SJCRH30 (cell line): ENCODE results near the gene C10orf53. TPM values are rescaled to one million over a fixed set of nuclear protein-coding genes. Genes with fewer than 3 reads are reported as not detected.
"Not testable (repeated sequence)": the region's sequence is repeated elsewhere in the genome, so short reads cannot be mapped to it uniquely, and the experiment has no call there.

Experiments used
- DNase-seq, 2 experiments: peaks; one replicate each; pipeline ENCODE4 v3.0.0-alpha.2; 2015 to 2020
- H3K27ac ChIP-seq: fragments of 250-450 bp; sonication (Bioruptor Pico); 2 replicates; pipeline ENCODE4 v1.5.1; 2020; ENCODE audit warnings: mild to moderate bottlenecking, moderate library complexity
- H3K27me3 ChIP-seq: fragments of 250-450 bp; sonication (Bioruptor Pico); 2 replicates; pipeline ENCODE4 v1.5.1; 2020; ENCODE audit warnings: mild to moderate bottlenecking, moderate library complexity
- H3K36me3 ChIP-seq: fragments of 250-450 bp; sonication (Bioruptor Pico); 2 replicates; pipeline ENCODE4 v1.5.1; 2020; ENCODE audit warnings: mild to moderate bottlenecking, moderate library complexity
- H3K4me1 ChIP-seq: fragments of 250-450 bp; sonication (Bioruptor Pico); 2 replicates; pipeline ENCODE4 v1.5.1; 2020; ENCODE audit warnings: mild to moderate bottlenecking, moderate library complexity
- H3K4me3 ChIP-seq: fragments of 250-450 bp; sonication (Bioruptor Pico); 2 replicates; pipeline ENCODE4 v1.5.1; 2020; ENCODE audit warnings: mild to moderate bottlenecking, moderate library complexity
- H3K9me3 ChIP-seq: fragments of 250-450 bp; sonication (Bioruptor Pico); replicated peaks from 2 replicates; pipeline ENCODE4 v1.5.1; 2020; ENCODE audit warnings: mild to moderate bottlenecking, moderate library complexity
- total RNA-seq: library from RNA; depleted of rRNA; stranded (reverse); fragments of >200 nt; shearing (Covaris generic); gene quantifications from 2 replicates; pipeline ENCODE4 v1.2.3, GENCODE V29; 2014

The C10orf53 gene
- total RNA-seq, 1 experiment from 2014 or later = not detected

DNA sequence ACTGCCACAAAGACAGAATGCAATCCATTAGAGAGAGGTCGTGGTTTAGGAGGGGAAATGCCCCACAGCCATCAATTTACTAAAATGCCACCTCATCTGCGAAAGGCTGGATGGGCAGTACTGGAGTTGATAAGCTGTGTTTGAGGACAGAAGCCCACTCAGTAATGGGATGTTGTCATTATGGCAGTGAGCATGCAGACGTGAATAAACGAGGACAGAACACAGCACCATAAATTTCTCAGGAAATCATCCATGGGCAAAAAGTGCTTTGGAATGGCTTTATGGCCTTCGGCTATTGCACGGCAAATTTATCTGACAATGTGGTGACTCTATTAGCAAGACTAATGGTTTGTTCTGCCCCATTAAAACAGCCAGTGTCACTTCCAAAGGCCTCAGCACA is 15.9 kb upstream of the C10orf53 start:
- H3K9me3 ChIP-seq = no peaks in the 10 kb centered on the region
- no peaks in the 10 kb centered on the region for H3K36me3 ChIP-seq
- H3K27me3 ChIP-seq = no peaks in the 10 kb centered on the region
- no peak overlapping the region for H3K4me3 ChIP-seq
- no peak overlapping the region for H3K27ac ChIP-seq
- no peak for DNase-seq
- no peaks in the 10 kb centered on the region for H3K4me1 ChIP-seq

- Histone ChIP-seq H3K36me3 (no peaks in the 10 kb centered on the region), H3K4me1 (no peaks in the 10 kb centered on the region), H3K27ac (no peak overlapping the region), H3K9me3 (no peaks in the 10 kb centered on the region), H3K4me3 (no peak overlapping the region), H3K27me3 (no peaks in the 10 kb centered on the region)
- no peak for DNase-seq
Measured at GRCh38 chr10:49664006-49664841, 15.2 kb upstream of the C10orf53 start.

DNA sequence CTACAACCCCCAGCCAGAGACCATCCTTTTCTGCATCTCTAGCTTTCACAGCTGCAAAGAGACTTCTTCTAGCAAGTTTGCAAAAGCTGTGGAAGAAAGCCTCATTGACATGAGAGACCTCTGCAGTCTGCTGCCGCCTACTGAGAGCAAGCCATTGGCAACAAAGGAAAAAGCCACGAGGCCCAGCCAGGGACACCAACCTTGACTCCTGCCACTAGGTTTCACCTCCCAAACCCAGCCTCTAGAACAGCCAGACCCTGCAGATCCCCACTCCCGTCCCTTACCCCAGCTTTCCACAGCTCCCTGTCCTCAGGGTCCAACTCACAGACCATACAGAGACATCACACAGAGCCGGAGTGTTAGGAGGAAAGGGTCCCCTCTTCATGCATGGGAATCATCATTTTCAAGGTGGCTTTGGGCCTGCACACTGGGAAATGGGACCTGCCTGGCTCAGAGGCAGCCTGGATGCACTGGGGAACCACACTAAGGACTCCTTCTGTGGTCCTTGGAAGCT is 14.6 kb upstream of the C10orf53 start:
- no peak for DNase-seq
- Histone ChIP-seq H3K27ac (no peak overlapping the region), H3K27me3 (no peaks in the 10 kb centered on the region), H3K36me3 (no peaks in the 10 kb centered on the region), H3K4me3 (no peak overlapping the region), H3K9me3 (no peaks in the 10 kb centered on the region), H3K4me1 (no peaks in the 10 kb centered on the region)

DNA sequence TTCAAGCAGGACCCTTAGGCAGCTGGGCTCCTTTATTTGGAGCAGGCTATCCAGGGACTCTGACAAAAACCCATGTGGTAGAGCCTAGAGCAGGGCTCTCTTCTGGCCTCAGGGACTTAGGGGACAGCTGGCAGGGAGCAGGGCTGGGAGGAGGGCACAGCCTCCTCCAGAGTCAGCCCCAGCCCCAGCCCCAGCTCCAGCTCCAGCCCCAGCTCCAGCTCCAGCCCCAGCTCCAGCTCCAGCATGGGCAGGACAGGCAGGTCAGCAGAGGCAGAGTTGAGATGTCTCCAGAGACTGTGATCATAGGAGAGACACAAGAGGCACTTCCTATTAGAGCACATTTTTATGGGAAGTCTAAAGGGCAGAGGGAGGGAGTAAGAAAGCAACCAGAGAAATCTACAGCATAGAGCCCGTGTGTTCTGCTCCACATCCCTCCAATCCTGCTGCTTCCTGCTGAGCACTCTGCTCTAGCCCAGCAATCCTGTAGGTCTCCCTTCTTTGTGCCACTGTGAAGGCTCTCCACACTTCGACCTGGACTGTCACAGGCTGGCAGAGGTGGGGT is 13.3 kb upstream of the C10orf53 start:
- H3K4me1 ChIP-seq = no peaks in the 10 kb centered on the region
- H3K27me3 ChIP-seq = no peaks in the 10 kb centered on the region
- H3K27ac ChIP-seq = no peak overlapping the region
- no peak overlapping the region for H3K4me3 ChIP-seq
- no peak for DNase-seq
- no peaks in the 10 kb centered on the region for H3K36me3 ChIP-seq
- no peaks in the 10 kb centered on the region for H3K9me3 ChIP-seq

DNA sequence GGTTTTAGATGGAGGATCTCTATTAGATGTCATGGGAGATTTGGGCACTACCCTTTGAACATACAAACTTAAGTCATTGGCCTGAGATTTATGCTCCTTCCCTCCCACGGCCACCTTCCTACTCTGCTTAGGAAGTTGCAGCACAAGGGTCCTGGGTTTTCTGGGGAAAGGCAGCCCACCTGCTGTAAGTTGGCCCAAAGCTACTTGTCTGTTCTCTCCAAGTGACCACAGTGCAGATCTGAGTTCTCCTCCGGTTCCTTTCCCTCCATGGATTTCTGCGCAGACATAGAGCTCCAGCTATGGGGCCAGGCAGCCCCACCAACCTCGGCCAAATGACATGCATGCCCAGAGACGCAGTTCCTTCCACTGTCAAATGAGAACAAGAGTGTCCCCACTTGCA is 12.8 kb upstream of the C10orf53 start:
- no peak overlapping the region for H3K4me3 ChIP-seq
- no peaks in the 10 kb centered on the region for H3K27me3 ChIP-seq
- no peaks in the 10 kb centered on the region for H3K9me3 ChIP-seq
- DNase-seq = no peak
- no peak overlapping the region for H3K27ac ChIP-seq
- no peaks in the 10 kb centered on the region for H3K4me1 ChIP-seq
- no peaks in the 10 kb centered on the region for H3K36me3 ChIP-seq

- H3K4me3 ChIP-seq = no peak overlapping the region
Measured at GRCh38 chr10:49667991-49668390, 11.5 kb upstream of the C10orf53 start.

DNA sequence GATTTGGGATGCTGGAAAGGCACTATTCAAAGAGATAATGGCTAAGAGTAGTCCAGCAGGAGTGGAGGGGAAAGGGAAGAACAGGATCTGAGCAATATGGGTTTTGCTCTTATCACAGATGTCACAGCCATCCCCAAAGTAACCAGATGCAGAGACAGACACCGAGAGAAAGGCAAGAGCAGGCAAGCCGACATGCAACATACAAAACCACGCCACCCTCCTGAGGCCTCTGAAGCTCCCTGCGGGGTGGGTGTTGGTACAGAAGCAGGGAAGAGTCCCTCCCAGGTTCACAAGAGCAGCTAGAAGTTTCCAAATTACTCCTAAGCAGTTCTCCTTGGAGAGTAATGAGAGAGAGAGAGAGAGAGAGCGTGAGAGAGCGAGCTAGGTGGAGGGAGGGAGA is 10.8 kb upstream of the C10orf53 start:
- Histone ChIP-seq H3K4me1 (no peaks in the 10 kb centered on the region), H3K27ac (no peak overlapping the region), H3K27me3 (no peaks in the 10 kb centered on the region), H3K36me3 (no peaks in the 10 kb centered on the region), H3K9me3 (no peaks in the 10 kb centered on the region), H3K4me3 (no peak overlapping the region)
- no peak for DNase-seq

More at GRCh38 chr10:49667991-49668390, 11.5 kb upstream of the C10orf53 start:
- Histone ChIP-seq H3K9me3 (no peaks in the 10 kb centered on the region), H3K27ac (no peak overlapping the region), H3K27me3 (no peaks in the 10 kb centered on the region), H3K36me3 (no peaks in the 10 kb centered on the region), H3K4me1 (no peaks in the 10 kb centered on the region)
- no peak for DNase-seq

- H3K4me1 ChIP-seq = no peaks in the 10 kb centered on the region
- no peaks in the 10 kb centered on the region for H3K27me3 ChIP-seq
- no peak overlapping the region for H3K4me3 ChIP-seq
- no peaks in the 10 kb centered on the region for H3K9me3 ChIP-seq
- DNase-seq = no peak
- no peak overlapping the region for H3K27ac ChIP-seq
- no peaks in the 10 kb centered on the region for H3K36me3 ChIP-seq
Measured at GRCh38 chr10:49678827-49679479, 498 bp upstream of the C10orf53 start.

GRCh38 chr10:49682449-49682848 is 3.0 kb downstream of the C10orf53 start:
- not testable (repeated sequence) for H3K36me3 ChIP-seq, H3K27ac ChIP-seq, H3K27me3 ChIP-seq, H3K9me3 ChIP-seq, H3K4me3 ChIP-seq, DNase-seq, H3K4me1 ChIP-seq

DNA sequence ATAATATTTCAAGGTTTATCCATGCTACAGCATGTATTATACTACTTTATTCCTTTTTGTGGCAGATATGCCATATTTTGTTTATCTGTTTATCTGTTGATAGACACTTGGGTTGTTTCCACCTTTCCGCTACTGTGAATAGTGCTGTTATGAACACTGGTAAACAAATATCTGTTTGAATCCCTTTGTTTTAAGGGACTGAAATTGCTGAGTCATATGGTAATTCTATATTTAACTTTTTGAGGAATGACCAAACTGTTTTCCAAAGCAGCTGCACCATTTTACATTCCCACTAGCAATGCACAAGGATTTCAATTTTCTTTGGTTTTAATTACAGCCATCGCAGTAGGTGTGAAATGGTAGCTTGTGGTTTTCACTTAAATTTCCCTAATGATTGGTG is 3.4 kb downstream of the C10orf53 start:
- H3K27ac ChIP-seq = no peak overlapping the region
- DNase-seq = no peak
- no peaks in the 10 kb centered on the region for H3K4me1 ChIP-seq
- no peak overlapping the region for H3K4me3 ChIP-seq
- no peaks in the 10 kb centered on the region for H3K9me3 ChIP-seq
- no peaks in the 10 kb centered on the region for H3K36me3 ChIP-seq
- H3K27me3 ChIP-seq = no peaks in the 10 kb centered on the region

- no peaks in the 10 kb centered on the region for H3K36me3 ChIP-seq
- no peaks in the 10 kb centered on the region for H3K4me1 ChIP-seq
- no peak for DNase-seq
- no peak overlapping the region for H3K27ac ChIP-seq
- no peaks in the 10 kb centered on the region for H3K27me3 ChIP-seq
- H3K4me3 ChIP-seq = no peak overlapping the region
- H3K9me3 ChIP-seq = no peaks in the 10 kb centered on the region
Measured at GRCh38 chr10:49686651-49687050, 7.2 kb downstream of the C10orf53 start.

DNA sequence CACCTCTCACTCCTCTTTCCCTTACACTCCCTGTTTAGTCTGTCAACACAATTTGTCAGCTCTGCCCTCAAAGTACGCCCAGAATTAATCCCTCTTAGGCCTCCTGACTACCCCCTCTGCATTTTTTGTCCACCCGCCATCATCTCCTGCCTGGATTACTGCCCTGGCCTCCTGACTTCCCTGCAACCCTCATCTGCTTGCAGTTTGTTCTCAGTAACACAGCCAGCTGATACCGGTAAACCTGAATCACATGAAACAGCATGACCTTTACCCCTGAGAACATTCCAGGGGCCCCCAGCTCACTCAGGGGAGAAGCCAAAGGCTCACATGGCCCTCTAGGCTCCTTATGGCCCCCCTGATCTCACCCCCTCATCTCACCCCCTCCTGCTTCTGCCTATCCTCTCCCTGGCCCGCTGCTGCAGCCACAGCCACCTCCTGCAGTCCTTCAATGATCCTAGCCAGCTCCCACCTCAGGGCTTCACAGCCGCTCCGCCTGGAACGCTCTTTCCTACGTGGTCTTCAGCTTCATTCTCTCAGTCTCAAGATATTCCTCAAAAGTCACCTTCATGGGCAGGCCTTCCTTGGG is 8.9 kb downstream of the C10orf53 start:
- no peak for DNase-seq
- H3K36me3 ChIP-seq = no peaks in the 10 kb centered on the region
- H3K27me3 ChIP-seq = no peaks in the 10 kb centered on the region
- no peaks in the 10 kb centered on the region for H3K9me3 ChIP-seq
- H3K4me3 ChIP-seq = no peak overlapping the region
- no peak overlapping the region for H3K27ac ChIP-seq
- H3K4me1 ChIP-seq = no peaks in the 10 kb centered on the region

- no peaks in the 10 kb centered on the region for H3K4me1 ChIP-seq
- no peak for DNase-seq
- H3K36me3 ChIP-seq = no peaks in the 10 kb centered on the region
- H3K9me3 ChIP-seq = no peaks in the 10 kb centered on the region
- H3K4me3 ChIP-seq = no peak overlapping the region
- no peak overlapping the region for H3K27ac ChIP-seq
- H3K27me3 ChIP-seq = no peaks in the 10 kb centered on the region
Measured at GRCh38 chr10:49688920-49689319, 9.5 kb downstream of the C10orf53 start.

GRCh38 chr10:49689882-49690510 is 10.5 kb downstream of the C10orf53 start:
- H3K4me1 ChIP-seq = no peaks in the 10 kb centered on the region
- H3K36me3 ChIP-seq = no peaks in the 10 kb centered on the region
- H3K27me3 ChIP-seq = no peaks in the 10 kb centered on the region
- no peaks in the 10 kb centered on the region for H3K9me3 ChIP-seq
- no peak overlapping the region for H3K27ac ChIP-seq
- DNase-seq = no peak
- no peak overlapping the region for H3K4me3 ChIP-seq
